Measurements from ENCODE around the gene ENPP3. TPM values are rescaled to one million over a fixed set of nuclear protein-coding genes. Genes with fewer than 3 reads are reported as not detected.

ENPP3 gene
- polyA plus RNA-seq, 1 of the 3 experiments (the other 2 are of a cell fraction), result not detected

DNA sequence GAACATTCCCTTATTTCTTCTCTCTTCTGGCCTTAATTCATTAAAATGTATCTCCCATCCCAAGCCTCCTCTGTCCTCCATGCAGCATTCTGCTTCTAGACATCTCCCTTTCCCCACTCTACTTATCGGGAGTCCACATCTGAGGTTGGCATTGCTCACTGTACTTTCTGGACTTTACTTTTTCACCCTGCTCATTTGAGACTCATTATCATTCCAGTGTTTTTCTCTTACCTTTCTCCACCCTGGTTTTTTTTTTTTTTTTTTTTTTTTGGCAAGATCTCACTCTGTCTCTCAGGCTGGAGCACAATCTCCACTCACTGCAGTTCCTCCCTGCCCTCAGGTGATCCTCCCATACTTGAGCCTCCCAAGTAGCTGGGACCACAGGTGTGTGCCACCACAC lies 4.5 kb downstream of the ENPP3 start:
- Histone ChIP-seq H3K4me3 (ENCODE audit: low read depth in 2 of 2, low read length in 1 of 2) (no peak overlapping the region), H3K9me3 (no peaks in the 10 kb centered on the region), H3K9me2 (no peaks in the 10 kb centered on the region), H4K20me1 (ENCODE audit: insufficient read depth) (no peaks in the 10 kb centered on the region), H3K4me2 (no peak overlapping the region), H3F3A (replicated peaks; ENCODE audit: insufficient read depth) (no peaks in the 10 kb centered on the region), H3K4me1 (ENCODE audit: control insufficient read depth in 1 of 2, insufficient read depth in 2 of 2, low read depth in 1 of 2, low read length in 1 of 2) (no peaks in the 10 kb centered on the region), H3K9ac (no peak overlapping the region), H2AFZ (ENCODE audit: low read depth) (no peak overlapping the region), H3K27me3 (ENCODE audit: insufficient read depth) (0 out of 2 replicates have a peak, but pooled peaks cover under 1% of the 10 kb centered on the region), H3K79me2 (ENCODE audit: insufficient read depth) (no peaks in the 10 kb centered on the region), H3K27ac (ENCODE audit: low read depth in 2 of 2, low read length in 1 of 2) (no peak overlapping the region), H3K36me3 (replicated peaks in 1 of 2; ENCODE audit: control insufficient read depth in 1 of 2, insufficient read depth in 2 of 2, low read length in 1 of 2) (no peaks in the 10 kb centered on the region)
- 96% methylated on average over 1 of the region's 1 CpG for WGBS (ENCODE audit: low lambda C conversion rate)
- ChIA-PET POLR2A (no interaction called here), CTCF (no interaction called here)
- TF ChIP-seq FOXJ3 (CRISPR knock-in tag; IDR thresholded peaks at IDR 0.05) (no peak), CHD2 (IDR thresholded peaks at IDR 0.05; ENCODE audit: low read length, partially characterized antibody) (no peak), SIN3A (IDR thresholded peaks at IDR 0.05; ENCODE audit: borderline replicate concordance, low read depth, low read length) (no peak), RCOR1 (IDR thresholded peaks at IDR 0.05; ENCODE audit: low read length) (no peak), NFIC (IDR thresholded peaks at IDR 0.05; ENCODE audit: borderline replicate concordance) (no peak), YY1 (IDR thresholded peaks at IDR 0.05; ENCODE audit: low read depth) (no peak), RXRA (IDR thresholded peaks at IDR 0.05; ENCODE audit: borderline replicate concordance, low read depth) (no peak), RFX5 (IDR thresholded peaks at IDR 0.05; ENCODE audit: low read length) (no peak), TCF12 (IDR thresholded peaks at IDR 0.05) (no peak), TEAD4 (IDR thresholded peaks at IDR 0.05; ENCODE audit: borderline replicate concordance, insufficient read depth) (no peak), MXI1 (IDR thresholded peaks at IDR 0.05; ENCODE audit: low read depth, low read length) (no peak), EP300 (IDR thresholded peaks at IDR 0.05; ENCODE audit: borderline replicate concordance in 1 of 2, low read depth in 1 of 2, low read length in 1 of 2) (no peak), JUND (IDR thresholded peaks at IDR 0.05) (no peak), RAD21 (IDR thresholded peaks at IDR 0.05; ENCODE audit: low read length) (no peak)
- TF ChIP-seq, protein P1, sequence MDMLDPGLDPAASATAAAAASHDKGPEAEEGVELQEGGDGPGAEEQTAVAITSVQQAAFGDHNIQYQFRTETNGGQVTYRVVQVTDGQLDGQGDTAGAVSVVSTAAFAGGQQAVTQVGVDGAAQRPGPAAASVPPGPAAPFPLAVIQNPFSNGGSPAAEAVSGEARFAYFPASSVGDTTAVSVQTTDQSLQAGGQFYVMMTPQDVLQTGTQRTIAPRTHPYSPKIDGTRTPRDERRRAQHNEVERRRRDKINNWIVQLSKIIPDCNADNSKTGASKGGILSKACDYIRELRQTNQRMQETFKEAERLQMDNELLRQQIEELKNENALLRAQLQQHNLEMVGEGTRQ (IDR thresholded peaks at IDR 0.05; ENCODE audit: borderline replicate concordance, low read depth, low read length), result no peak
- TF ChIP-seq, protein P2, sequence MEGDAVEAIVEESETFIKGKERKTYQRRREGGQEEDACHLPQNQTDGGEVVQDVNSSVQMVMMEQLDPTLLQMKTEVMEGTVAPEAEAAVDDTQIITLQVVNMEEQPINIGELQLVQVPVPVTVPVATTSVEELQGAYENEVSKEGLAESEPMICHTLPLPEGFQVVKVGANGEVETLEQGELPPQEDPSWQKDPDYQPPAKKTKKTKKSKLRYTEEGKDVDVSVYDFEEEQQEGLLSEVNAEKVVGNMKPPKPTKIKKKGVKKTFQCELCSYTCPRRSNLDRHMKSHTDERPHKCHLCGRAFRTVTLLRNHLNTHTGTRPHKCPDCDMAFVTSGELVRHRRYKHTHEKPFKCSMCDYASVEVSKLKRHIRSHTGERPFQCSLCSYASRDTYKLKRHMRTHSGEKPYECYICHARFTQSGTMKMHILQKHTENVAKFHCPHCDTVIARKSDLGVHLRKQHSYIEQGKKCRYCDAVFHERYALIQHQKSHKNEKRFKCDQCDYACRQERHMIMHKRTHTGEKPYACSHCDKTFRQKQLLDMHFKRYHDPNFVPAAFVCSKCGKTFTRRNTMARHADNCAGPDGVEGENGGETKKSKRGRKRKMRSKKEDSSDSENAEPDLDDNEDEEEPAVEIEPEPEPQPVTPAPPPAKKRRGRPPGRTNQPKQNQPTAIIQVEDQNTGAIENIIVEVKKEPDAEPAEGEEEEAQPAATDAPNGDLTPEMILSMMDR (IDR thresholded peaks at IDR 0.05), result no peak
- TF ChIP-seq, protein P3, sequence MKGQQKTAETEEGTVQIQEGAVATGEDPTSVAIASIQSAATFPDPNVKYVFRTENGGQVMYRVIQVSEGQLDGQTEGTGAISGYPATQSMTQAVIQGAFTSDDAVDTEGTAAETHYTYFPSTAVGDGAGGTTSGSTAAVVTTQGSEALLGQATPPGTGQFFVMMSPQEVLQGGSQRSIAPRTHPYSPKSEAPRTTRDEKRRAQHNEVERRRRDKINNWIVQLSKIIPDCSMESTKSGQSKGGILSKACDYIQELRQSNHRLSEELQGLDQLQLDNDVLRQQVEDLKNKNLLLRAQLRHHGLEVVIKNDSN (IDR thresholded peaks at IDR 0.05; ENCODE audit: borderline replicate concordance, low read depth), result no peak
- TF ChIP-seq, protein P4, sequence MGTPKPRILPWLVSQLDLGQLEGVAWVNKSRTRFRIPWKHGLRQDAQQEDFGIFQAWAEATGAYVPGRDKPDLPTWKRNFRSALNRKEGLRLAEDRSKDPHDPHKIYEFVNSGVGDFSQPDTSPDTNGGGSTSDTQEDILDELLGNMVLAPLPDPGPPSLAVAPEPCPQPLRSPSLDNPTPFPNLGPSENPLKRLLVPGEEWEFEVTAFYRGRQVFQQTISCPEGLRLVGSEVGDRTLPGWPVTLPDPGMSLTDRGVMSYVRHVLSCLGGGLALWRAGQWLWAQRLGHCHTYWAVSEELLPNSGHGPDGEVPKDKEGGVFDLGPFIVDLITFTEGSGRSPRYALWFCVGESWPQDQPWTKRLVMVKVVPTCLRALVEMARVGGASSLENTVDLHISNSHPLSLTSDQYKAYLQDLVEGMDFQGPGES (IDR thresholded peaks at IDR 0.05; ENCODE audit: low read depth, low read length), result no peak
- DNase-seq, result no peak
